GM10266 (cell line): ENCODE measurements around the gene ZNF524.

Experiments
- DNase-seq: peaks from one replicate; pipeline ENCODE4 v3.0.0; 2012; ENCODE audit errors: extremely low spot score
- CTCF ChIP-seq: IDR thresholded peaks from 2 replicates; pipeline ENCODE4 v1.5.1; 2012; ENCODE audit warnings: mild to moderate bottlenecking, low read depth; ENCODE audit not compliant: control insufficient read depth, insufficient read depth; ENCODE audit errors: missing control alignments

Gene ZNF524

GRCh38 chr19:55620410-55621204 is 20.5 kb downstream of the ZNF524 start:
- no peak for TF ChIP-seq CTCF
- DNase-seq: no peak

GRCh38 chr19:55621205-55621672 is 21.2 kb downstream of the ZNF524 start:
- no peak for DNase-seq
- no peak for TF ChIP-seq CTCF

- no peak for TF ChIP-seq CTCF
These were observed 21.7 kb downstream of the ZNF524 start for GRCh38 chr19:55621673-55622231.

GRCh38 chr19:55622242-55622969 is 22.3 kb downstream of the ZNF524 start:
- peak; percentile 32 for DNase-seq
- no peak for TF ChIP-seq CTCF

More at GRCh38 chr19:55621673-55622231, 21.7 kb downstream of the ZNF524 start:
- DNase-seq: no peak

GRCh38 chr19:55623130-55623529 is 23.0 kb downstream of the ZNF524 start:
- TF ChIP-seq CTCF: no peak
- peak; percentile 13 for DNase-seq

GRCh38 chr19:55623561-55623960 is 23.5 kb downstream of the ZNF524 start:
- no peak for TF ChIP-seq CTCF
- no peak for DNase-seq
